Measurements from ENCODE around the gene RBM25.

Gene RBM25

GRCh38 chr14:73097421-73097820, 39.1 kb downstream of the RBM25 start:
- no peak overlapping the region for H3K27ac ChIP-seq (ENCODE audit: low read depth, low read length)
- no peaks in the 10 kb centered on the region for H3K27me3 ChIP-seq (ENCODE audit: control insufficient read depth in 5 of 5, insufficient read depth in 4 of 5, low read length in 5 of 5)
- H3K4me1 ChIP-seq (ENCODE audit: control insufficient read depth in 5 of 5, insufficient read depth in 5 of 5, low read length in 5 of 5), result no peaks in the 10 kb centered on the region
- no peaks in the 10 kb centered on the region for H3K9me3 ChIP-seq (ENCODE audit: control insufficient read depth in 5 of 5, low read length in 5 of 5)
- no peak overlapping the region for H3K4me3 ChIP-seq (ENCODE audit: low read depth in 1 of 5, low read length in 5 of 5)
- H3K9ac ChIP-seq (ENCODE audit: low read length in 5 of 5), result no peak overlapping the region
- H3K36me3 ChIP-seq (ENCODE audit: control insufficient read depth in 5 of 5, insufficient read depth in 5 of 5, low read length in 5 of 5), result peaks cover 40 to 60% (median 47%) of the 10 kb centered on the region in 5 donors

- Histone ChIP-seq H3K4me3 (ENCODE audit: low read depth in 1 of 5, low read length in 5 of 5) (no peak overlapping the region), H3K27ac (ENCODE audit: low read depth, low read length) (no peak overlapping the region), H3K27me3 (ENCODE audit: control insufficient read depth in 5 of 5, insufficient read depth in 4 of 5, low read length in 5 of 5) (no peaks in the 10 kb centered on the region), H3K36me3 (ENCODE audit: control insufficient read depth in 5 of 5, insufficient read depth in 5 of 5, low read length in 5 of 5) (peaks cover 48 to 72% (median 57%) of the 10 kb centered on the region in 5 donors), H3K9me3 (ENCODE audit: control insufficient read depth in 5 of 5, low read length in 5 of 5) (no peaks in the 10 kb centered on the region), H3K4me1 (ENCODE audit: control insufficient read depth in 5 of 5, insufficient read depth in 5 of 5, low read length in 5 of 5) (peaks cover 0 to 8% (median 0%) of the 10 kb centered on the region in 5 donors), H3K9ac (ENCODE audit: low read length in 5 of 5) (no peak overlapping the region)
These were observed 42.0 kb downstream of the RBM25 start for GRCh38 chr14:73100334-73100733.

DNA sequence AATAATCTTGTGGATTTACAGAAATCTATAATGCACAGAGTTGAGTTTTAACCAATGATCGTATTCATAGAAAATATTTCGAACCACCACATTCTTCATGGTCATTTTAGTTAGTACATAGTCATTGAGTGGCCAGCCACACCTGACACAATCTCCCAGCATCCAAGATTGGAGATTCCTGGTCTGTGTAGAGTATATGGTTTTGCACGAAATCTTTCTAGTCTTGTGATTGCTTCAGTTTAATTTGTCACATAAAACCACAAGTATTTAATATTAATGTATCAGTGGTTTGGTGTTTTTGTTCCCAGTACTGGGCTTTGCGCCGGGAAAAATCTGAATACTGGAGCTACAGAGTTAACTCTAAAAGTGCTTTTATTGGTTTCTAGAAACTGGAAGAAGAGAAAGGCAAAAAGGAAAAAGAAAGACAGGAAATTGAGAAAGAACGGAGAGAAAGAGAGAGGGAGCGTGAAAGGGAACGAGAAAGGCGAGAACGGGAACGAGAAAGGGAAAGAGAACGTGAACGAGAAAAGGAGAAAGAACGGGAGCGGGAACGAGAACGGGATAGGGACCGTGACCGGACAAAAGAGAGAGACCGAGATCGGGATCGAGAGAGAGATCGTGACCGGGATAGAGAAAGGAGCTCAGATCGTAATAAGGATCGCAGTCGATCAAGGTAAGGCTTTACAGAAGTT, 44.6 kb downstream of the RBM25 start:
- no peak overlapping the region for H3K27ac ChIP-seq (ENCODE audit: low read depth, low read length)
- H3K27me3 ChIP-seq (ENCODE audit: control insufficient read depth in 5 of 5, insufficient read depth in 4 of 5, low read length in 5 of 5), result no peaks in the 10 kb centered on the region
- H3K4me1 ChIP-seq (ENCODE audit: control insufficient read depth in 5 of 5, insufficient read depth in 5 of 5, low read length in 5 of 5), result peaks cover 0 to 8% (median 0%) of the 10 kb centered on the region in 5 donors
- H3K36me3 ChIP-seq (ENCODE audit: control insufficient read depth in 5 of 5, insufficient read depth in 5 of 5, low read length in 5 of 5), result peaks cover 53 to 79% (median 63%) of the 10 kb centered on the region in 5 donors
- no peak overlapping the region for H3K4me3 ChIP-seq (ENCODE audit: low read depth in 1 of 5, low read length in 5 of 5)
- no peak overlapping the region for H3K9ac ChIP-seq (ENCODE audit: low read length in 5 of 5)
- no peaks in the 10 kb centered on the region for H3K9me3 ChIP-seq (ENCODE audit: control insufficient read depth in 5 of 5, low read length in 5 of 5)

DNA sequence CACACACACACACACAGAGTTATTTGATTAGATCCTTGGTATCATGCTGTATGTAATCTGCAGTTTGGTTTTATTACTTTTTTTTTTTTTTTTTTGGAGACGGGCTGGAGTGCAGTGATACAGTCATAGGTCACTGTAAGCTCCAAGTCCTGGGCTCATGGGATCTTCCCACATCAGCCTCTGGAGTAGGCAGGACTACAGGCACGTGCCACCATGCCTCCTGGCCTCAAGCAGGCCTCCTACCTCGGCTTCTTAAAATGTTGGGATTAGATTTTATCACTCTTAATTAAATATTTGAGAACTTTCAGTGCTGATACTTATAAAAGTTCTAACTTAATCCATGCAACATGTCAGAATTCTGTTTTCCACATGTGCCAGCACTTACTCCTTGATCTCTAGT, 46.7 kb downstream of the RBM25 start:
- Histone ChIP-seq H3K36me3 (ENCODE audit: control insufficient read depth in 5 of 5, insufficient read depth in 5 of 5, low read length in 5 of 5) (peaks cover 53 to 80% (median 67%) of the 10 kb centered on the region in 5 donors), H3K9ac (ENCODE audit: low read length in 5 of 5) (no peak overlapping the region), H3K4me3 (ENCODE audit: low read depth in 1 of 5, low read length in 5 of 5) (no peak overlapping the region), H3K27me3 (ENCODE audit: control insufficient read depth in 5 of 5, insufficient read depth in 4 of 5, low read length in 5 of 5) (no peaks in the 10 kb centered on the region), H3K9me3 (ENCODE audit: control insufficient read depth in 5 of 5, low read length in 5 of 5) (no peaks in the 10 kb centered on the region), H3K4me1 (ENCODE audit: control insufficient read depth in 5 of 5, insufficient read depth in 5 of 5, low read length in 5 of 5) (peaks cover 0 to 8% (median 0%) of the 10 kb centered on the region in 5 donors), H3K27ac (ENCODE audit: low read depth, low read length) (peak overlapping the region; percentile 41)

- Histone ChIP-seq H3K9ac (ENCODE audit: low read length in 5 of 5) (no peak overlapping the region), H3K36me3 (ENCODE audit: control insufficient read depth in 5 of 5, insufficient read depth in 5 of 5, low read length in 5 of 5) (peaks cover 47 to 80% (median 67%) of the 10 kb centered on the region in 5 donors), H3K27me3 (ENCODE audit: control insufficient read depth in 5 of 5, insufficient read depth in 4 of 5, low read length in 5 of 5) (no peaks in the 10 kb centered on the region), H3K4me1 (ENCODE audit: control insufficient read depth in 5 of 5, insufficient read depth in 5 of 5, low read length in 5 of 5) (peaks cover 0 to 8% (median 0%) of the 10 kb centered on the region in 5 donors), H3K27ac (ENCODE audit: low read depth, low read length) (no peak overlapping the region), H3K4me3 (ENCODE audit: low read depth in 1 of 5, low read length in 5 of 5) (no peak overlapping the region), H3K9me3 (ENCODE audit: control insufficient read depth in 5 of 5, low read length in 5 of 5) (no peaks in the 10 kb centered on the region)
These were observed 47.4 kb downstream of the RBM25 start for GRCh38 chr14:73105727-73106126.

DNA sequence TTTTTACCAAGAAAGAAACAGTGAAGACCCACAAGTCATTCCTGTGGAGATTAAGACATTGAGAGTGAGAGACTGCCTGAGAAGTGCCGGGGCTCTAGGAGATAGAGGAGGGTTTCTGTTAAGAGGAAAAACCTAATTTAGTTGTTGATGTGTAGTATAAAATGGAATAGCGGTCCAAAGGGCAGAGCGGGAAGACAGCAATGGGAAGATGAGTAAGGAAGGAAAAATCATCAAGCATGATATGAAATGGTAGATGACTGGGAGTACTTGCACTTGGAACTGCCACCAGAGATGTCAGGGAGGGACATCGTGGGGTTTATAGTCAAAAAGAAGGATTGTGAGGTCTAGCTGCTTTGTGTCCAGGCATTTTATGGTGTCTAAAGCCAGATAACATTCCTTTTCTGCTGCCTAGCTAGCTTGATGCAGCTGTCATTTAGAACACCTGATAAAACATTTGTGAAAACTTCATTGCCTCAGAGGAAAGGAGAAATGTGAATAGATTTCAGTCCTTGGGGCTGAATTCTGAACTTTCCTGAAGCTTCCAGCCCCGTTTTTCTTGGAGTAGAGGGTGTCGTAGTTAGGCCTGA, 57.8 kb downstream of the RBM25 start:
- no peaks in the 10 kb centered on the region for H3K9me3 ChIP-seq (ENCODE audit: control insufficient read depth in 5 of 5, low read length in 5 of 5)
- H3K4me3 ChIP-seq (ENCODE audit: low read depth in 1 of 5, low read length in 5 of 5), result no peak overlapping the region
- no peaks in the 10 kb centered on the region for H3K27me3 ChIP-seq (ENCODE audit: control insufficient read depth in 5 of 5, insufficient read depth in 4 of 5, low read length in 5 of 5)
- peaks cover 52 to 79% (median 64%) of the 10 kb centered on the region in 5 donors for H3K36me3 ChIP-seq (ENCODE audit: control insufficient read depth in 5 of 5, insufficient read depth in 5 of 5, low read length in 5 of 5)
- H3K27ac ChIP-seq (ENCODE audit: low read depth, low read length), result no peak overlapping the region
- H3K4me1 ChIP-seq (ENCODE audit: control insufficient read depth in 5 of 5, insufficient read depth in 5 of 5, low read length in 5 of 5), result no peaks in the 10 kb centered on the region
- H3K9ac ChIP-seq (ENCODE audit: low read length in 5 of 5), result no peak overlapping the region

DNA sequence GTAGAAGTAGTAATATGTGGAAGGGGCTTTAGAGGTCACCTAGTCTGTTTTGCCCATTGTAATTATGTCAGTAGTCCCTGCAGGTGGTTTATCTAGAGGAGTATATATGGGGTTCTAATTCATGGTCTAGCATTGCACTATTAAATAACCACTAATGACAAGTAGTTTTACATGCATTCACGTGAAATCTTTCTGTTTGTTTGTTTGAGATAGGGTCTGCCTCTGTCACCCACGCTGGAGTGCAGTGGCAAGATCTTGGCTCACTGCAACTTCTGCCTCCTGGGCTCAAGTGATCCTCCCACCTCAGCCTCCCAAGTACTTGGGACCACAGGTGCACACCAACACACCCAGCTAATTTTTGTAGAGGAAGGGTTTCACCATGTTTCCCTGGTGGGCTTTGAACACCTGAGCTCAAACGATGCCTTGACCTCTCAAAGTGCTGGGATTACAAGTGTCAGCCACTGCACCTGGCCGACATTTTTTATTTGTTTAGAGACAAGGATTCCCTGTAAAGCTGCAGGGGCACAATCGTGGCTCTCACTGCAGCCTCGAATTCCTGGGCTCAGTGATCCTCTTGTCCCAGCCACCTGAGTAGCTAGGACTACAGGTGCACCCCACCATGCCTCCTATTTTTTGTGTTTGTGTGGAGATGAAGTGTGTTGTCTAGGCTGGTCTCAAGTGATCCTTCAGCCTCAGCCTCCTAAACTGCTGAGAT, 66.0 kb downstream of the RBM25 start:
- no peak overlapping the region for H3K9ac ChIP-seq (ENCODE audit: low read length in 5 of 5)
- H3K4me3 ChIP-seq (ENCODE audit: low read depth in 1 of 5, low read length in 5 of 5), result no peak overlapping the region
- no peaks in the 10 kb centered on the region for H3K4me1 ChIP-seq (ENCODE audit: control insufficient read depth in 5 of 5, insufficient read depth in 5 of 5, low read length in 5 of 5)
- no peaks in the 10 kb centered on the region for H3K27me3 ChIP-seq (ENCODE audit: control insufficient read depth in 5 of 5, insufficient read depth in 4 of 5, low read length in 5 of 5)
- H3K9me3 ChIP-seq (ENCODE audit: control insufficient read depth in 5 of 5, low read length in 5 of 5), result no peaks in the 10 kb centered on the region
- peaks cover 15 to 44% (median 29%) of the 10 kb centered on the region in 5 donors for H3K36me3 ChIP-seq (ENCODE audit: control insufficient read depth in 5 of 5, insufficient read depth in 5 of 5, low read length in 5 of 5)
- H3K27ac ChIP-seq (ENCODE audit: low read depth, low read length), result no peak overlapping the region

DNA sequence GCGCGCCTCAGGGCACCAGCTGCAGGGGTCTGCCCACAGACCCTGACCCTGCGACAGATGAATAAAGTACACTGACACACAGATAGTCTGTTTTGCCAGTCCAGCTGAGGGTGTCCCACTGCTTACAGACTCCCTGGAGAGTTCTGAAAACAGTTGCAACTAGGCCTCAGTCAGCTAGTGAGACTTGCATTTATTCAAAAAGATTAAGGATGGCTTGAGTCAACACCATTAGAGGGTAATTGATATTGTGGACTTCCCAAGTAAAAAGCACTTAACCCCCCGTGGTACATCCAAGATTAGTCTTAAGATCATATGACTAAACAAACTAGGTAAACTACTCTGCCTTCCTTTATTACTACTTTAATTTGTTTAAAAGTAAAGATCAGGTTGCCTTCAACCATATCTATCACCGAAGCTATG, 66.8 kb downstream of the RBM25 start:
- Histone ChIP-seq H3K27ac (ENCODE audit: low read depth, low read length) (no peak overlapping the region), H3K9me3 (ENCODE audit: control insufficient read depth in 5 of 5, low read length in 5 of 5) (no peaks in the 10 kb centered on the region), H3K27me3 (ENCODE audit: control insufficient read depth in 5 of 5, insufficient read depth in 4 of 5, low read length in 5 of 5) (no peaks in the 10 kb centered on the region), H3K4me1 (ENCODE audit: control insufficient read depth in 5 of 5, insufficient read depth in 5 of 5, low read length in 5 of 5) (no peaks in the 10 kb centered on the region), H3K4me3 (ENCODE audit: low read depth in 1 of 5, low read length in 5 of 5) (no peak overlapping the region), H3K9ac (ENCODE audit: low read length in 5 of 5) (no peak overlapping the region), H3K36me3 (ENCODE audit: control insufficient read depth in 5 of 5, insufficient read depth in 5 of 5, low read length in 5 of 5) (peaks cover 13 to 38% (median 25%) of the 10 kb centered on the region in 5 donors)

- Histone ChIP-seq H3K27ac (ENCODE audit: low read depth, low read length) (no peak overlapping the region), H3K4me1 (ENCODE audit: control insufficient read depth in 5 of 5, insufficient read depth in 5 of 5, low read length in 5 of 5) (no peaks in the 10 kb centered on the region), H3K36me3 (ENCODE audit: control insufficient read depth in 5 of 5, insufficient read depth in 5 of 5, low read length in 5 of 5) (peaks cover 11 to 37% (median 21%) of the 10 kb centered on the region in 5 donors), H3K4me3 (ENCODE audit: low read depth in 1 of 5, low read length in 5 of 5) (no peak overlapping the region), H3K27me3 (ENCODE audit: control insufficient read depth in 5 of 5, insufficient read depth in 4 of 5, low read length in 5 of 5) (no peaks in the 10 kb centered on the region), H3K9ac (ENCODE audit: low read length in 5 of 5) (no peak overlapping the region), H3K9me3 (ENCODE audit: control insufficient read depth in 5 of 5, low read length in 5 of 5) (no peaks in the 10 kb centered on the region)
These were observed 67.4 kb downstream of the RBM25 start for GRCh38 chr14:73125746-73126145.

- H3K27ac ChIP-seq (ENCODE audit: low read depth, low read length), result no peak overlapping the region
- H3K36me3 ChIP-seq (ENCODE audit: control insufficient read depth in 5 of 5, insufficient read depth in 5 of 5, low read length in 5 of 5), result no peaks in the 10 kb centered on the region
- H3K9ac ChIP-seq (ENCODE audit: low read length in 5 of 5), result no peak overlapping the region
- peaks cover 0 to 2% (median 0%) of the 10 kb centered on the region in 5 donors for H3K9me3 ChIP-seq (ENCODE audit: control insufficient read depth in 5 of 5, low read length in 5 of 5)
- H3K4me3 ChIP-seq (ENCODE audit: low read depth in 1 of 5, low read length in 5 of 5), result no peak overlapping the region
- H3K4me1 ChIP-seq (ENCODE audit: control insufficient read depth in 5 of 5, insufficient read depth in 5 of 5, low read length in 5 of 5), result peaks cover 9 to 18% (median 17%) of the 10 kb centered on the region in 5 donors
- no peaks in the 10 kb centered on the region for H3K27me3 ChIP-seq (ENCODE audit: control insufficient read depth in 5 of 5, insufficient read depth in 4 of 5, low read length in 5 of 5)
These were observed 75.5 kb downstream of the RBM25 start for GRCh38 chr14:73133795-73134194.

Data from subcutaneous abdominal adipose tissue (tissue), 5 donors.